H54 (cell line): Measurements from ENCODE around the gene FHIT.

ENCODE experiments used
- DNase-seq: peaks from one replicate; pipeline ENCODE4 v3.0.0; 2011; ENCODE audit warnings: low spot score, mixed read lengths; ENCODE audit not compliant: insufficient read length
- FAIRE-seq: peaks from 3 replicates; lab custom pipeline; 2011; peaks lifted over from hg19 to GRCh38; lab: Jason Lieb, UNC
- POLR2A ChIP-seq: IDR thresholded peaks from 2 replicates; pipeline ENCODE4 v1.6.1; 2011; ENCODE audit warnings: low read depth, mild to moderate bottlenecking, low read length

The FHIT gene

GRCh38 chr3:60771766-60772165, 479.5 kb downstream of the FHIT start:
- DNase-seq (no peak), FAIRE-seq (no peak)
- TF ChIP-seq POLR2A, result no peak

- no peak for TF ChIP-seq POLR2A
- no peak for FAIRE-seq
- no peak for DNase-seq
Measured at GRCh38 chr3:60770532-60770931, 480.7 kb downstream of the FHIT start.

GRCh38 chr3:60767536-60767935, 483.7 kb downstream of the FHIT start:
- DNase-seq (no peak), FAIRE-seq (no peak)
- TF ChIP-seq POLR2A, result no peak

- DNase-seq (no peak), FAIRE-seq (no peak)
- no peak for TF ChIP-seq POLR2A
Measured at GRCh38 chr3:60765776-60766175, 485.5 kb downstream of the FHIT start.

- DNase-seq, result no peak
- TF ChIP-seq POLR2A, result no peak
Measured at GRCh38 chr3:60764870-60765269, 486.4 kb downstream of the FHIT start.

GRCh38 chr3:60760145-60760544, 491.1 kb downstream of the FHIT start:
- no peak for TF ChIP-seq POLR2A
- DNase-seq (no peak), FAIRE-seq (no peak)

More at GRCh38 chr3:60764870-60765269, 486.4 kb downstream of the FHIT start:
- no peak for FAIRE-seq

- TF ChIP-seq POLR2A, result no peak
Measured at GRCh38 chr3:60759439-60759838, 491.8 kb downstream of the FHIT start.

GRCh38 chr3:60758831-60759230, 492.4 kb downstream of the FHIT start:
- DNase-seq (no peak), FAIRE-seq (no peak)
- TF ChIP-seq POLR2A, result no peak

More at GRCh38 chr3:60759439-60759838, 491.8 kb downstream of the FHIT start:
- FAIRE-seq, result no peak
- DNase-seq, result no peak

- TF ChIP-seq POLR2A, result no peak
- FAIRE-seq, result no peak
- DNase-seq, result no peak
Measured at GRCh38 chr3:60758171-60758570, 493.1 kb downstream of the FHIT start.

- FAIRE-seq, result no peak
- DNase-seq, result no peak
- TF ChIP-seq POLR2A, result no peak
Measured at GRCh38 chr3:60757724-60758123, 493.5 kb downstream of the FHIT start.

- no peak for DNase-seq
- no peak for TF ChIP-seq POLR2A
- FAIRE-seq, result no peak
Measured at GRCh38 chr3:60756241-60757030, 494.8 kb downstream of the FHIT start.

- DNase-seq (no peak), FAIRE-seq (no peak)
Measured at GRCh38 chr3:60755094-60755493, 496.2 kb downstream of the FHIT start.

GRCh38 chr3:60754617-60755016, 496.6 kb downstream of the FHIT start:
- no peak for TF ChIP-seq POLR2A
- DNase-seq (no peak), FAIRE-seq (no peak)

More at GRCh38 chr3:60755094-60755493, 496.2 kb downstream of the FHIT start:
- TF ChIP-seq POLR2A, result no peak

GRCh38 chr3:60752809-60753208, 498.4 kb downstream of the FHIT start:
- DNase-seq (no peak), FAIRE-seq (no peak)
- TF ChIP-seq POLR2A, result no peak
